Kidney glomerular epithelial cell (primary cell): ENCODE results near the gene CUL9.

ENCODE experiments used
- DNase-seq: peaks from one replicate; lab custom pipeline; 2025; lab: John Stamatoyannopoulos, UW

Gene CUL9

GRCh38 chr6:43173591-43174262 is 8.3 kb upstream of the CUL9 start:
- no peak for DNase-seq

- DNase-seq = peak; percentile 98
Measured at GRCh38 chr6:43174263-43175112, 7.5 kb upstream of the CUL9 start.

DNA sequence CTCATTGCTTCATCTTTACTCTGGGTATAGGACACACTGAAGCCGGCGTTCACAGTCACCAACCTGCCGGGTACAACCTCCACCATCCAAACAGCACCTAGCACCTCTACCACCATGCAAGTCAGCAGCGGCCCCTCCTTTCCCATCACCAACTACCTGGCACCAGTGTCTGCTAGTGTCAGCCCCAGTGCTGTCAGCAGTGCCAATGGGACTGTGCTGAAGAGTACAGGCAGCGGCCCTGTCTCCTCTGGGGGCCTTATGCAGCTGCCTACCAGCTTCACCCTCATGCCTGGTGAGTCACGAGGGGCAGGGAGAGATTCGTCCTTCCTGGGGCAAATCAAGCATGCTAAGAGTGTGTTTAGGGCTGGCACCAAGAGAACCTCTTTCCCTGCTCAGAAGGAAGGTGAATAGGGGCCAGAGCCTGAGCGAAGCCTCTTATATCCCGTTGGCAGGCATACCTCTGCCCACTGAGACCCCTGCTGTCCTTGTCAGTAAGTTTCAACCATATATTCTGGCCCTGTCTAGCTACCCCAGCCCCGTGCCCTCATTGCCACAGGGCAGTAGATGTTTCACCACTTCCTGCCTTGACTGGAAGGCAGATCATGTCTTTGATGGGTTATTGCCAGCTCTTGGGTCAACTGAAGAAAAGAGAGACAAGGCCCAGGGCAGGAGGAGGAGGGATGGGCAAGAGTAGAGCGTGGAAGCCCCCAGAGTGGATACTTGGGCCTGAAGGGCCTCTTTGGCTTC is 6.1 kb upstream of the CUL9 start:
- DNase-seq = no peak

DNA sequence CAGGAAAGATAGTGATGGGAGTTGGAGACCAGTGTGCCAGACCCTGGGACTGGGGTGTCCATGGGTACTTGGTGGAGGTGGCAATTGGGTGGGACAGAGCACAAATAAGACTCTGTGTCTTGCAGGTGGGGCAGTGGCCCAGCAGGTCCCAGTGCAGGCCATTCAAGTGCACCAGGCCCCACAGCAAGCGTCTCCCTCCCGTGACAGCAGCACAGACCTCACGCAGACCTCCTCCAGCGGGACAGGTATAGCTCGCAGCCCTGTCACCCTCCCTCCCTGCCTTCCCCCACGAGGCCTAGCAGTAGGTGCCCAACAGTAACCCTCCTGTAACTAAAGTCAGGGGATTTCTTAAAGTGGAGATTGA is 5.6 kb upstream of the CUL9 start:
- DNase-seq = no peak

DNA sequence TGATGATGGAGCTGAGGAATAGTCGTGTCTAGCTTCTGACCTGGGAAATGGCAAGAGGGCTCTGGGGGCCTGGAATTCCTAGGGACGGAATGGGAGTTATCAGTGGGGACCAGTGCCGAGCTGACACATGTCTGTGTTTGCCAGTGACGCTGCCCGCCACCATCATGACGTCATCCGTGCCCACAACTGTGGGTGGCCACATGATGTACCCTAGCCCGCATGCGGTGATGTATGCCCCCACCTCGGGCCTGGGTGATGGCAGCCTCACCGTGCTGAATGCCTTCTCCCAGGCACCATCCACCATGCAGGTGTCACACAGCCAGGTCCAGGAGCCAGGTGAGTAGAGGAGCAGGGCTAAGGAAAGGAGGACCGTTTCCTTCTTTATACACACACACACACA is 3.8 kb upstream of the CUL9 start:
- DNase-seq = no peak

- DNase-seq = no peak
Measured at GRCh38 chr6:43178951-43179830, 2.8 kb upstream of the CUL9 start.

- no peak for DNase-seq
Measured at GRCh38 chr6:43180058-43180457, 1.9 kb upstream of the CUL9 start.

DNA sequence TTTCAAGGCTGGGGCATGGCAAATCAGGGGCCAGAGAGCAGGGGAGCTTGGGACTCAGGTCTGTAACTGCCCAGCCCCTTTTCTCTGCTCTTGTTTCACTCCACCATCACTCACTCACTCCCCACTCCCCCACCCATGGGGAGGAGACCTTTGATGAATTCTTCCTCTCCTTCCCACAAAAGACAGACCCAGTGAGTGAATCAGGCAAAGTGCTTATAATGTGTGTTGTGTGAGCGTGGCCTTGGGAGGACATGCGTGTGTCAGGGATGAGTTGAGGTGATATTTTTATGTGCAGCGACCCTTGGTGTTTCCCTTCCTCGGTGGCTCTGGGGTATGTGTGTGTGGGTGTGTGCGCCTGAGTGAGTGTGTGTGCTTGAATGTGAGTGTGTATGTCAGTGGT is 1.0 kb upstream of the CUL9 start:
- DNase-seq = no peak

GRCh38 chr6:43181621-43181941 is 415 bp upstream of the CUL9 start:
- DNase-seq = no peak

- DNase-seq = no peak
Measured at GRCh38 chr6:43183441-43183840, 1.4 kb downstream of the CUL9 start.

- no peak for DNase-seq
Measured at GRCh38 chr6:43184268-43184985, 2.4 kb downstream of the CUL9 start.

DNA sequence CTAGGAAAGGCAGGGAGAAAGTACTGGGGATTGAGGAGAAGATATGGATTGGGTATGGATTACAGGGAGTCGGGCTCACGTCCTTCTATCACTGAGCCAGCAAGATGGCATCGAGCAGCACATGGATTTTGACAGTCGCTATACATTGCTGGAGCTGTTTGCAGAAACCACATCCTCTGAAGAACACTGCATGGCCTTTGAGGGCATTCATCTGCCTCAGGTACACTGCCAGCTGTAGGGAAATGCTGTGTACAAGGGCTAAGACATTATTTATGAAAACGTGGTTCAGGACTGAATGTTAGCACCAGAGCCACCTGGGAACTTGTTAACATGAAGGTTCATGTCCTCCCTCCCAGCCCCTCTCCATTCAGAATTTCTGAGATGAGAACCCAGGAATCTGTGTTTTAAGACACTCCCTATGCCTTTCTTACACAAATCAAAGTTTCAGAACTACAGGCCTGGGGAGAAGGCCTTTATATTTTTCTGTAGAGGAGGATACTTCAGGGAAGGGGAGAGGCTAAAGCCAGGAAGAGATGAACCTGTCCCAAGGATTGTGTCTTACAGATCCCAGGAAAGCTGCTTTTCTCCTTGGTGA is 3.5 kb downstream of the CUL9 start:
- DNase-seq = no peak

- no peak for DNase-seq
Measured at GRCh38 chr6:43186019-43186418, 4.0 kb downstream of the CUL9 start.

DNA sequence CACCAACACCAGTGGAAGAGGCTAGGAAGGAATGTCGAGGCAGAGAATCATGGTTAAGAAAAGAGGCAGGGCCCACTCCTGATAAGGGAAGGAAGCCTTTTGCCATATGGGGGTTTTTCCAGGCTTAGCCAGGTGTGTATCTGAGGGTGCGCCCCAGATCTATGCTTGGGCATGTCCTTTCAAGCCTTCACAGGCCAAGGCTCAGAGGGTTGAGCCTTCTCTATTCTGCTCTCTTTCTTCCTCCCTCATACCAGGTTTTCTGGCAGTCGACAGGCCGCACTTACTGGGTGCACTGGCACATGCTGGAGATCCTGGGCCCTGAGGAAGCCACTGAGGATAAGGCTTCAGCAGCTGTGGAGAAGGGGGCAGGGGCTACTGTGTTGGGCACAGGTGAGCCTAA is 4.7 kb downstream of the CUL9 start:
- DNase-seq = no peak

DNA sequence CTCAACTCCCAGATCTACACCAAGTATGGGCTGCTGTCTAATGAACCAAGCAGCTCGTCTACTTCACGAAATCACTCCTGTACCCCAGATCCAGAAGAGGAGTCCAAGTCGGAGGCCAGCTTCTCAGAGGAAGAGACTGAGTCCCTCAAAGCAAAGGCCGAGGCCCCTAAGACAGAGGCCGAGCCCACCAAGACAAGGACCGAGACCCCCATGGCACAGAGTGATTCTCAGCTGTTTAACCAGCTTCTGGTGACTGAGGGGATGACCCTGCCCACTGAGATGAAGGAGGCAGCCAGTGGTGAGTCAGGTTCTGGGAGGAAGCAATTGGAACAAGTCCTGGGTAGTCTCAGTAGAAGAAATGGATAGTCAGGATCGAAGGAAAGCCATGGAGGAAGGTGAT is 5.8 kb downstream of the CUL9 start:
- no peak for DNase-seq

DNA sequence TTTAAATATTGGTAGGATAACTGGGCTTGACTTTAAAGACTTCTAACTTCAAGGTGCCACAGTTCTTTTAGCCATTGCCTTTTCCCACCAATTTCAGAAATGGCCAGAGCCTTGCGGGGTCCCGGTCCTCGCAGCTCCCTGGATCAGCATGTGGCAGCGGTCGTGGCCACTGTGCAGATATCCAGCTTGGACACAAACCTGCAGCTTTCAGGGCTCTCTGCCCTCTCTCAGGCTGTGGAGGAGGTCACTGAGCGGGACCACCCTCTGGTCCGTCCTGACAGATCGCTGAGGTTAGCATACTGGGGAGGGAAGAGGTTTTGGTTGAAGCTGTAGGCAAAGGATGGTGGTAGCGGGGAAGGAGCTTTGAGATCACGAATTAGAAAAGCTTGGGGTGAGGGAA is 6.4 kb downstream of the CUL9 start:
- DNase-seq = no peak

GRCh38 chr6:43189776-43190304 is 7.8 kb downstream of the CUL9 start:
- DNase-seq = no peak

DNA sequence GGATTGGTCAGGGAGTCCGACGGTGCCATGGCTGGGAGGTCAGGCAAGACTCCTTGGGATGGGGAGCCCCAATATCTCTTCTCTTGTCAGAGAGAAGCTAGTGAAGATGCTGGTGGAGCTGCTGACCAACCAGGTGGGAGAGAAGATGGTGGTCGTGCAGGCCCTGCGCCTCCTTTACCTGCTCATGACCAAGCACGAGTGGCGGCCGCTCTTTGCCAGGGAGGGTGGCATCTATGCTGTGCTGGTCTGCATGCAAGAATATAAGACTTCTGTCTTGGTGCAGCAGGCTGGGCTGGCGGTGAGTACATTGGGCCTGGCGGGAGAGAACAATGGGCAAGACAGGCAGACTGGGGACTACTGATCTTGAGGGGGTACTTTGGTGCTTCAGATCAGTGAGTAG is 10.9 kb downstream of the CUL9 start:
- no peak for DNase-seq

DNA sequence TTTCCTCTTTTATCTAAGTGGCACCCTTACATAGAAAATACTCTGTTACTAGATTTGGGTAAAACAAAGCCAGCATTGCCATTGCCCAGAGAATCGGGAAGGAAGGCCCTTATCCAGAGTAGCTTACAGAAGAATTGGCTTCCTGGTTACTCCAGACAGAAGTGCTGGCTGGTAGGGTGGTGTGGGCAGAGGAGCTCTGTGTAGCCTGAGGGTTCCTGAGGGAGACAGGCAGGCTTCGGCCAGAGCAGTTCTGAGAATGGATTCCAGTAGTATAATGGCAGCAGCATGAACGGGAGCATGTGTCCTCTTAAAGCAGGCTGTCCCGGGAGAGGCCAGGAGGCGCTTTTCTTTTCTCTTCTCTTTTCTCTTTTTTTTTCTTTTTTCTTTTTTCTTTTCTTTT is 11.9 kb downstream of the CUL9 start:
- DNase-seq = no peak

GRCh38 chr6:43196337-43196736 is 14.3 kb downstream of the CUL9 start:
- DNase-seq = no peak

DNA sequence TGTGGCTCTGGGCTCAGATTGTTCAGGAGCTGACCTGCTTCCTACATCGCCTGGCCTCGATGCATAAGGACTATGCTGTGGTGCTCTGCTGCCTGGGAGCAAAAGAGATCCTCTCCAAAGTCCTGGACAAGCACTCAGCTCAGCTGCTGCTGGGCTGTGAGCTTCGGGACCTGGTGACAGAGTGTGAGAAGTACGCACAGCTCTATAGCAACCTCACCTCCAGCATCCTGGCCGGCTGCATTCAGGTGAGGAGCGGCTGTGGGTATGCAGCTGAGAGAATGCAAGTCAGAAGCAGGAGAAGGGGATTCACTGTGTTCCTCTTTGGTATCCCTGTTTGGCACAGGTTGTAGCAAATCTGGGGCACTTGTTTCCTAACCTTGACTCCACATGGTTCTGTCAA is 17.9 kb downstream of the CUL9 start:
- DNase-seq = no peak
